ENCODE measurements around the gene OSBP2. TPM values are rescaled to one million over a fixed set of nuclear protein-coding genes. Genes with fewer than 3 reads are reported as not detected.

The OSBP2 gene
- total RNA-seq, 2 experiments from 2014 or later: 0.40 to 0.63 TPM

GRCh38 chr22:30903876-30904460 lies 209.3 kb downstream of the OSBP2 start:
- ChIA-PET CTCF (no interaction called here), POLR2A (no interaction called here)

- CTCF ChIA-PET: no interaction called here
- POLR2A ChIA-PET: no interaction called here
Measured at GRCh38 chr22:30905696-30906341, 211.1 kb downstream of the OSBP2 start.

DNA sequence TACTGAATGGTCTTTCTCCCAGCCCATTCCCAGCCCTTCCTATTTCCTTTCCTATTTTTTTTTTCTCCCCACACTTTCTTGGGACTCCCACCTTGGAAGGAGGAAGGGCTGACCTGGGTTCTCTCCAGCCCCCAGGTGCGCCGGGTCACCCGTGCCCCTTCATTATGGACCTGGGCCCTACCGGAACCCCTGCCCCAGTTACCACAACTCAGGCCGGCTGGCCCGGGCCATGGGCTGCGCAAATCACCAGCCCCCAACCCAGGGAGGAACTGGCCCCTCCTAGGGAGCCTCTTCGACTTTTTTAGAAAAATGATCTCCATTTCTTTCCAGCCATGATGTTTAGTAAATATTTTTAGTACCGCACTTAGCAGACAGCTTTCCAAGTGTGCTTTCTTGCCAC lies 211.7 kb downstream of the OSBP2 start:
- CTCF ChIA-PET: no interaction called here
- POLR2A ChIA-PET: no interaction called here

GRCh38 chr22:30906946-30907345 lies 212.3 kb downstream of the OSBP2 start:
- CTCF ChIA-PET: no interaction called here
- POLR2A ChIA-PET: no interaction called here

DNA sequence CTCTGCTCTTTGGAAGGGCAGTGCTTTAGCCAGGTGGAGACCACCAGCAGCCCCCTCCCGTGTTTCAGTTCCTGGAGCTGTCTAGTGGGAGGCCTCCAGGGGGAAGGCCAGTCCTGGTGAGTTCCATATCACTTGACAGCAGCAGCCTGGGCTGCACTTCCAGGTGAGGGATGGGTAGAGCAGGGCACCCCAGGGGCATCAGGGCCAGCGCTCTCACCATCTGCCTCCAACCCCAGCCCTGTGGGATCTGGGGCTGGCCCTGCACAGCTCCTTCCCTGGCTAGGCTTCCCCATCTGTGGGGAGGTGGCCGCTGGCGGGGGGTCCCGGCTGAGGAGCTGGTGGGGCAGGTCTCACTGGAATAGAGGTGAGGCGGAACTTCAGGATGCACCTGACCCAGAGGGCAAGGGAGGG lies 213.4 kb downstream of the OSBP2 start:
- CTCF ChIA-PET: interaction anchor here (2.3 kb wide), 1 partner anchor 12 kb away, joined by 9 read pairs; no protein-coding TSS in a partner anchor
- POLR2A ChIA-PET: no interaction called here

- ChIA-PET CTCF (interaction anchor here (2.3 kb wide), 1 partner anchor 10 kb away, joined by 9 read pairs; no protein-coding TSS in a partner anchor), POLR2A (no interaction called here)
Measured at GRCh38 chr22:30909306-30909705, 214.6 kb downstream of the OSBP2 start.

DNA sequence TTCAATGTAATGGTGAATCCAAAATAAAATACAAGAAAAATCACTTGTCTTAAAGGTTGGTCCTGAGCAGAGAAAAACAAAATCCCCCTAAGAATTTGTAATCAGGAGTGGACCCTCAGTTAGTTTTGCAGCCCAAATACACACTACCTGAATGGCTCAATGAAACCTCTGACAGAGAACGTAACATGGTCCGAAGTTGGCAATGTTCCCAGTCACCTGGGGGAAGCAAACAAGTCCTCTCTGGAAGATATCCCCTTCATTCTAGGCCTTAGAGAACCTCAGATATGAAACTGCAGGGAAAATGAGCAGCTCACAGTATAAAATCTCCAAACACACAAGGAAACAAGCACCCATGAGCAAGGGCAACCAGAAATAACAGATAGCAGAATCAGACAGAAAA lies 215.7 kb downstream of the OSBP2 start:
- POLR2A ChIA-PET: no interaction called here
- CTCF ChIA-PET: no interaction called here

GRCh38 chr22:30918761-30919160 lies 224.1 kb downstream of the OSBP2 start:
- ChIA-PET POLR2A (no interaction called here), CTCF (interaction anchor here (1.6 to 3.5 kb wide), 3 partner anchors 10 to 154 kb away, joined by 4 to 15 read pairs (median 9); no protein-coding TSS in a partner anchor)

DNA sequence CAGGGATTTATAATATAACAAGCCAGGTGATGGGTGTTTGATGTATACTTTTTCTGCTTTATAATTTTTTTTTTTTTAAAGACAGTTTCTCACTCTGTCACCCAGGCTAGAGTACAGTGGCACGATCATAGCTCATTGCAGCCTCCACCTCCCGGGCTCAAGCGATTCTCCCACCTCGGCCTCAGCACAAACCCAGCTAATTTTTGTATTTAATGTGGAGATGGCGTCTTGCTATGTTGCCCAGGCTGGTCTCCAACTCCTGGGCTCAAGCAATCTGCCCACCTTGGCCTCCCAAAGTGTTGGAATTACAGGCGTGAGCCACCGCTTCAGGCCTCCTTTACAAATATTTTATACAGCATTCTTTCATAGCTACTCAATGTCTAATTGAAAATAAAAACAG lies 225.3 kb downstream of the OSBP2 start:
- CTCF ChIA-PET: interaction anchor here (0.7 to 3.5 kb wide), 10 partner anchors 11 to 1187 kb away, joined by 3 to 15 read pairs (median 4); partner anchors contain the start of gene SLC35E4
- POLR2A ChIA-PET: no interaction called here

DNA sequence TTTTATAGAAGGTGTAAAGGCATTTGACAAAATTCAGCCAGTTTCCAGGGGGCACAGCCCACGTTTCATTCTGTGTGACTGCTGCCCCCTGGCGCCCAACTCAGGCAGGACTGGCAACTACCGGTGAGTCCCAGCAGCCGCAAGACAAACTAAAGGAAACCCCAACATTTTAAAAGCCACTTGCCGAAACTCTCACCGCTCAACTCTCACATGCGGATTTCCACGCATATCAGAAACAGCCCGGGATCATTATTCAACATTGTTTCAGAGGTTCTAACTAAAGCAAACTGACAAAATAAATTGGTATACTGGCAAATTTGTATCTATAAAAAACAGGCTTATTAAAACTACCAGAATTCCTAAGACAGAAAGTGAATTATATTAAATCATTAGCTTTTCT lies 225.7 kb downstream of the OSBP2 start:
- ChIA-PET CTCF (interaction anchor here (0.7 to 3.5 kb wide), 12 partner anchors 11 to 1186 kb away, joined by 3 to 15 read pairs (median 3); partner anchors contain the start of gene SLC35E4), POLR2A (no interaction called here)

GRCh38 chr22:30921108-30921507 lies 226.4 kb downstream of the OSBP2 start:
- POLR2A ChIA-PET: interaction anchor here (0.7 kb wide), 1 partner anchor 661 kb away, joined by 9 read pairs; no protein-coding TSS in a partner anchor
- CTCF ChIA-PET: interaction anchor here (1.1 to 3.5 kb wide), 7 partner anchors 31 to 285 kb away, joined by 3 to 15 read pairs (median 4); partner anchors contain the start of gene SLC35E4

DNA sequence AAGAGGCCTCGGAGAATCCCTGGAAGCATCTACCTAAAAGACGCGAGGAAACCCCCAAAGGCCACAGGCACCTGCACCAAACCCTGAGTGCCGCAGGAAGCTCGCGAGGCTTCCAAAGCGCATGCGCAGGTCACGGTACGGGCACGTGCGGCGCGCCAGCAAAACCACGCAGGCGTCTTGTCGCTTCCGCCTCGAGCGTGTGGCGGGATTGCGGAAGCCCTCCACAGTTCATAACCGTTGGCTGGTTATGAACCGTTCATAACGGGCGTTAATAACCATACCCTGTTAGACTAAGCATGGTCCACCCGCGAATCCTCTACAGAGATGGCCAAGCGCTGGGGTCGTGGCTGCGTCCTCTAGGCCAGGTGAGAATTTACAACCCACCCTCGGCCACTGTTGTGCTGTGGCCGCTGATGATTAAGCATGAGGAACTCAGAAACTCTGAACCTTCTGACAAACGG lies 227.5 kb downstream of the OSBP2 start:
- POLR2A ChIA-PET: interaction anchor here (0.7 kb wide), 1 partner anchor 1693 kb away, joined by 4 read pairs; no protein-coding TSS in a partner anchor
- CTCF ChIA-PET: interaction anchor here (1.1 to 2.8 kb wide), 3 partner anchors 47 to 287 kb away, joined by 3 to 9 read pairs (median 4); partner anchors contain the start of genes SLC35E4 and TUG1

DNA sequence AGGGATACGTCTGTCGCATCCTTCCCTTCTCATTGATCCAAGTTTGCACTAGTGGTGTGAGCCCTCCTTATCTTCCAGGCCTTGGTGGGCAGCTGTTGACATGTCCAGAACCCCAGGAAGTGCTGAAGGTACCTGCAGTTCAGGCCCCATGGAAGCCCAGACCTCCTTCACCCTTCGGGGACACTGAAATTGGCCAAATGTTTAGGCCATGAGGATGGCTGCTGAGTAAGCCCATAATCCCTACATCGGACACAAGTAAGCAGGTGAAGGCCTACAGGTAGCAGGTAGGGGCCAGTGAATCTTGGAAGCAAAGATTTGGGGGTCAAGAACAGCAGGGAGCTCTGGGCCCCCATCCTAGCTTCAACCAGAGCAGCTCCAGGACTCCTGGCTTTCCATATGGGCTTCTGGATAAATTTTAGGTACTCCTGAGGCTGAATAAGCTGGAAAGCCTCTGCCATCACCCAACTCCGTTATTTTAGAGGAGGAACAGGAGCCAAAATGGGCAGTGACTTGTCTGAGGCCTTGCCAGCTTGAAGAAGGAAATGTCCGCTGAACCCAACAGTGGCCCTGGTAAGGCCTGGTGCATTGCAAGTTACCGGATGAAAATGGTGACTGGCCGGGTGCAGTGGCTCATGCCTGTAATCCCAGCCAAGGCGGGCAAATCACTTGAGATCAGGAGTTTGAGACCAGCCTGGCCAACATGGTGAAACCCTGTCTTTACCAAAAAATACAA lies 228.7 kb downstream of the OSBP2 start:
- CTCF ChIA-PET: interaction anchor here (1.6 to 2.8 kb wide), 2 partner anchors 13 to 162 kb away, joined by 3 to 9 read pairs; no protein-coding TSS in a partner anchor
- POLR2A ChIA-PET: interaction anchor here (0.6 kb wide), 1 partner anchor 350 kb away, joined by 3 read pairs; no protein-coding TSS in a partner anchor

DNA sequence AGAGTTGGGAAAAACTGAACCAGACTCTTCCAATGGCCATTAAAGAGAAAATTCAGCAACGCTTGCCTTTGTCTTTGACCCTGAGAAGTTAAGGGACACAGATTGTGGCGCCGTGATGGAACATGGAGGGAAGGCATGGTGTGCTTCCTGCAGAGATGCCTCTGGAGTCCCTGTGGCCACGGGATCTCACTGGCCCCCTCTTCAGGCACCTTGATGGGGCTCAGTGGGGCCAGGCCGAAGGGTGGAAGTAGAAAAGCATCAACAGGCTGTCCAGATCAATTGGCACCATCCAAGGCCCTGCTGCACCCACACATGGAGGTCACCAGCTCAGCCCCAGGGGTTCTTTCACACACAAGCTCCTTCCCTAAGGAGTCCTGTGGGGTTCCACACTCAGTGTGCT lies 231.0 kb downstream of the OSBP2 start:
- CTCF ChIA-PET: no interaction called here
- POLR2A ChIA-PET: no interaction called here

DNA sequence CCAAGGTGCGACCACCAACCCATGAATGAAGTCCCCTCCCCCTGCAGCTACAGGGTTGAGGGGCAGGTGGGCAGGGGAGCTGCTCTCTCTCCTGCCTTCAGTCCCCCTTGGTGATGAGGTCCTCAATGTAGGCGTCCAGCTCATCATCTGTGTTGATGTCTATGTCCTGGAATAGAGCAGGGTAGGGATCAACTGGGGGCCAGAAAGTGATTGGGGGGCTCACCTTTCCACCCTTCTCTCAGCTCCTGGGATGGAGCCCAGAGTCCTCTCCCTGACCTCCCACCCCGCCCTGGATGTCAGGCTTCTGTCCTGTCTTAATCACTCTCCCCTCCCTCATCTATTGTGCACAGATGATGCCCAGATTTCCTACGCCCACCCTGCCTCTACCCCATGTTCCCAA lies 232.0 kb downstream of the OSBP2 start:
- CTCF ChIA-PET: interaction anchor here (0.6 kb wide), 1 partner anchor 310 kb away, joined by 5 read pairs; no protein-coding TSS in a partner anchor

DNA sequence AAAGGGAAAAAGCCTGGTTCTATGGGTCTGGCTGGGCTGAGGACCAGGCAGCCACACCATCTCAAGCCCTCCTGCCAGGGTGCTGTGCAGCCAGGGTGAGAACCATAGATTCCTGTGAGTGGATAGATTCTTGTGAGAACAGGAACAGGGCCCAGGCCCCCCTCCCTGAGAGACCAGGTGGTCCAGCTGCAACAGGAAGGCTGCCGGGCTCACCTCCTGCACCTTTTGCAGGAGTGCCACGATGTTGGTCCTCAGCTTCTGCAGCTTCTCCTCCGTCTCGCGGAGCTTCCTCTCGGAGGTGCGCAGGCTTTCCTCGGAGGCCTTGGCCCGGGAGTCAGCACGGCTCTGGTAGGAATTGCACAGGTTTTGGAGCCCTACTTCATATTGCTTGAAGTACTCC lies 233.1 kb downstream of the OSBP2 start:
- POLR2A ChIA-PET: no interaction called here
- CTCF ChIA-PET: no interaction called here

More for the DNA sequence above, 232.0 kb downstream of the OSBP2 start:
- POLR2A ChIA-PET: interaction anchor here (0.7 kb wide), 1 partner anchor 1557 kb away, joined by 8 read pairs; no protein-coding TSS in a partner anchor

- ChIA-PET POLR2A (no interaction called here), CTCF (no interaction called here)
Measured at GRCh38 chr22:30928401-30928800, 233.7 kb downstream of the OSBP2 start.

GRCh38 chr22:30930228-30930627 lies 235.6 kb downstream of the OSBP2 start:
- CTCF ChIA-PET: no interaction called here
- POLR2A ChIA-PET: no interaction called here

DNA sequence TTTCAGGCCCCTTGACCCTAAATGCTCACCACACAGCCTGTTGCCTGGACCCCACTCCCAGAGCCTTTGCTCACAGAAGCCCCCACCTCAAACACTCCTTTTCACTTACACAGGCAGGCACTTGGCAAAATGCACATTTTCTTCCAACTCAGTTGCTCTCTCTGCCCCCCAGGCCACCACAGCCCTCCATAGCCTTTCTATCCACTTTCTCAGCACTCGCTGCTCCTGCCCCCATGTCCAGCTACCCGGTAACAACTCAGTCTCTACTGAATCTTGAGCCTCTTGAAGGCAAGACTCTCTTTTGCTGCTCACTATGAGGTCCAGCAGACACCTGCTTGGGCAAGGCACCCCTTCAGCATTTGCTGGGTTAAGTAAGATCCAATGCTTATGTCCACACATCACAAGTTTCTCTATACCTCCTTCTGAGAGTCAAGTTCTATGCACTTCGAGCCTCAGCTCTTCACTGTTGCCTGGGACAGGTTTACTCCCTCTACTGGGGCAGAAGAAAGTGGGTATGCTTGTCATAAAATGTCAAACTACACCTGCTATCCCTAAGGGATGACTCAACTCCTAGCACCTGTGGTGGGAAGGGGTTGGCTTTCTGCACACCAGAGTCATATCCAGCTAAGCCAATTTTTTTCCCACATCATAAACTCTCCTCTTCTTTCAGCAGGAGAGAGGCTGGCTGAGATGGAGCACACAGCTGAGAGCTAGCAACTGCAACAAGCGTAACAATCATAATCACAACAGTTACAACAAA lies 237.0 kb downstream of the OSBP2 start:
- POLR2A ChIA-PET: no interaction called here
- CTCF ChIA-PET: no interaction called here

Measured in activated CD8-positive, alpha-beta memory T cell treated with anti-CD3 and anti-CD28 coated beads for 36 hours (primary cell).